Measurements from ENCODE around the gene CTSF. TPM values are rescaled to one million over a fixed set of nuclear protein-coding genes. Genes with fewer than 3 reads are reported as not detected.

CTSF gene
- total and polyA plus RNA-seq, 10 donors = 11.4 to 60.8 (median 31.0) TPM

DNA sequence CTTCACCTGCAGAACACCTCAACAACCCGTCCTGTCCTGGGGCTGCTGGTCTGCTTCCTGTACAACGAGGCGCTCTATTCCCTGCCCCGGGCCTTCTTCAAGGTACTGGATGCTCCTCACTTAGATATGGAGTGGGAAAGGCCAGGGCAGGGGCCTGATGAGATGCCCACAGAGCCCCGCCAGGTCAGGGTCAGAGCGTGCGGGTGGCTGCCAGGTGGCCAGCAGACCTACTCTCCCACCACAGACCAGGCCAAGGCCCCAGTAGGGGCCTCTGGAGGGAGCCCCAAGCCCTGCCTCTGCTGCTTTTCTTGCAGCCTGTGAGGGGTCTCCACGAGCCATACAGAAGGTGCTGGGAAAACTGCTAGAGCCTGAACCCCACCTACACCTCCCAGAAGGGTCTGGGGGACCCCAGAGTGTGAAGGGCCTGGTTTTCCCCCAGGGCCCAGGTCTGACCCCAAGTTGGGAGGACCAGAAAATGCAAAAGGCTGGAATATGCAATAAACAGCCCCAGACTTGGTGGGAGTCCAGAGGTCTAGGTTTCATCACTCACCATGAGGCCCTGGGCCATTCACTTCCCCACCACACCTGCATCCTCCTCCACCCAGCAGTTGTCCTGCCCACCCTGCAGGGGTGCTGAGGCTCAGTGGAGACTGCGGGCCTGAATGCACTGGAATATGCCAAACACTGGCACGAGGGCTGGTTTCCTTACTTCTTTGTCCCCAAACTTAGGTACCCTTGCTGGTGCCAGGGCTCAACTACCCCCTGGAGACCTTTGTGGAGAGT, 37.3 kb downstream of the CTSF start:
- intact Hi-C loops (cut with DNase I; ENCODE audit: low total_unique reads) = no loop called here
- no peak overlapping the region for H3K27ac ChIP-seq
- no peaks in the 10 kb centered on the region for H3K27me3 ChIP-seq (replicated peaks in 1 of 7)
- no peak overlapping the region for H3K4me3 ChIP-seq
- no peaks in the 10 kb centered on the region for H3K4me1 ChIP-seq
- TF ChIP-seq POLR2AphosphoS5 (IDR thresholded peaks at IDR 0.05) (peak in 1 of 3 donors; percentile 14), POLR2A (IDR thresholded peaks at IDR 0.05) (no peak)
- TF ChIP-seq, protein P1, sequence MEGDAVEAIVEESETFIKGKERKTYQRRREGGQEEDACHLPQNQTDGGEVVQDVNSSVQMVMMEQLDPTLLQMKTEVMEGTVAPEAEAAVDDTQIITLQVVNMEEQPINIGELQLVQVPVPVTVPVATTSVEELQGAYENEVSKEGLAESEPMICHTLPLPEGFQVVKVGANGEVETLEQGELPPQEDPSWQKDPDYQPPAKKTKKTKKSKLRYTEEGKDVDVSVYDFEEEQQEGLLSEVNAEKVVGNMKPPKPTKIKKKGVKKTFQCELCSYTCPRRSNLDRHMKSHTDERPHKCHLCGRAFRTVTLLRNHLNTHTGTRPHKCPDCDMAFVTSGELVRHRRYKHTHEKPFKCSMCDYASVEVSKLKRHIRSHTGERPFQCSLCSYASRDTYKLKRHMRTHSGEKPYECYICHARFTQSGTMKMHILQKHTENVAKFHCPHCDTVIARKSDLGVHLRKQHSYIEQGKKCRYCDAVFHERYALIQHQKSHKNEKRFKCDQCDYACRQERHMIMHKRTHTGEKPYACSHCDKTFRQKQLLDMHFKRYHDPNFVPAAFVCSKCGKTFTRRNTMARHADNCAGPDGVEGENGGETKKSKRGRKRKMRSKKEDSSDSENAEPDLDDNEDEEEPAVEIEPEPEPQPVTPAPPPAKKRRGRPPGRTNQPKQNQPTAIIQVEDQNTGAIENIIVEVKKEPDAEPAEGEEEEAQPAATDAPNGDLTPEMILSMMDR (IDR thresholded peaks at IDR 0.05 in 8 of 11, conservative IDR thresholded peaks at IDR 0.05 in 3 of 11) = no peak
- 84 to 96% (median 90%) methylated on average over 7 to 10 of the region's 10 CpGs for WGBS, 5 donors
- peaks cover 0 to 92% (median 26%) of the 10 kb centered on the region in 6 donors for H3K36me3 ChIP-seq
- DNase-seq = no peak
- no peaks in the 10 kb centered on the region for H3K9me3 ChIP-seq

DNA sequence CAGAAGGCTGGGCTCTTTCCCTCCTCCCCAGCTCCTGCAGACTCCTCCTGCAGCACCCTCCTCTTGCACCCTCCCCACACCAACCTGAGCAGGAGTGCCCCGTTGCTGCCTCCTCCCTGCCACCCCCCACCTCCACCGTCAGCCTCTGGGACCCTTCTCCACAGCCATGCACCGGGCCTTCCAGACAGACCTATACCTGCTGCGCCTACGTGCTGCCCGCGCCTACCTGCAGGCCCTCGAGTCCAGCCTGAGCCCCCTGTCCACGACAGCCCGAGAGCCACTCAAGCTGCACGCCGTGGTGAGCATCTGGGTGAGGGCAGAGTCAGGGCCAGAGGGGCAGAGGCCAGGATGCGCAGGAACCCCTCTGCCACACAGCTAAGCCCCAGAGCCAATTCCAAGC, 38.8 kb downstream of the CTSF start:
- Histone ChIP-seq H3K27ac (no peak overlapping the region), H3K4me3 (no peak overlapping the region), H3K4me1 (no peaks in the 10 kb centered on the region), H3K27me3 (replicated peaks in 1 of 7) (no peaks in the 10 kb centered on the region), H3K36me3 (peaks cover 0 to 83% (median 19%) of the 10 kb centered on the region in 6 donors), H3K9me3 (no peaks in the 10 kb centered on the region)
- WGBS, 5 donors = 86 to 96% (median 91%) methylated on average over 12 to 13 of the region's 13 CpGs
- intact Hi-C loops (cut with DNase I; ENCODE audit: low total_unique reads) = no loop called here
- TF ChIP-seq, protein P1 (IDR thresholded peaks at IDR 0.05 in 8 of 11, conservative IDR thresholded peaks at IDR 0.05 in 3 of 11) = no peak
- peak in 1 of 3 donors; percentile 46 for TF ChIP-seq POLR2AphosphoS5 (IDR thresholded peaks at IDR 0.05)
- no peak for DNase-seq

DNA sequence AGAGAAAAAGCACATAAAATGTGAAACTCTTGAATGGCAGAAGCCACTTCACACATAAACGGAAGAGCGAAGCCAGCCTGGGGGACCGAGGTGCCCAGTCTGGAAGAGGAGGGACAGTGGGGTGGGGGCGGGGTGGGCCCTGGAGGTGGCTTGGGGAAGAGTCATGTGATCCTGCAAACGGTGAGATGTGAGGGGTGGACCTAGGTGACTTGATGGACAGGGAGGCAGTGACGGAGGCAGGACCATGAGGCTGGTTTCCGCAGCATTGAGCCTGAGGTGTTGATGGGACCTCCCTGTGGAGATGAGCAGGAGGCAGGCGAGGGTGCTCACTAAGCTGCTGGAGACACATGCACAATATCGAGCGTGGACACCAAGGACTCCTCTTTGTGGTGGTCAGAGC, 39.3 kb downstream of the CTSF start:
- no peaks in the 10 kb centered on the region for H3K9me3 ChIP-seq
- H3K36me3 ChIP-seq = peaks cover 0 to 83% (median 19%) of the 10 kb centered on the region in 6 donors
- WGBS, 5 donors = 83 to 91% (median 84%) methylated on average over 10 of the region's 10 CpGs
- H3K27me3 ChIP-seq (replicated peaks in 1 of 7) = no peaks in the 10 kb centered on the region
- TF ChIP-seq POLR2AphosphoS5 (IDR thresholded peaks at IDR 0.05) = no peak
- TF ChIP-seq POLR2A (IDR thresholded peaks at IDR 0.05) = no peak
- TF ChIP-seq, protein P1 (IDR thresholded peaks at IDR 0.05 in 8 of 11, conservative IDR thresholded peaks at IDR 0.05 in 3 of 11) = no peak
- H3K4me1 ChIP-seq = no peaks in the 10 kb centered on the region
- DNase-seq = no peak
- H3K4me3 ChIP-seq = no peak overlapping the region
- no peak overlapping the region for H3K27ac ChIP-seq
- intact Hi-C loops (cut with DNase I; ENCODE audit: low total_unique reads) = no loop called here

DNA sequence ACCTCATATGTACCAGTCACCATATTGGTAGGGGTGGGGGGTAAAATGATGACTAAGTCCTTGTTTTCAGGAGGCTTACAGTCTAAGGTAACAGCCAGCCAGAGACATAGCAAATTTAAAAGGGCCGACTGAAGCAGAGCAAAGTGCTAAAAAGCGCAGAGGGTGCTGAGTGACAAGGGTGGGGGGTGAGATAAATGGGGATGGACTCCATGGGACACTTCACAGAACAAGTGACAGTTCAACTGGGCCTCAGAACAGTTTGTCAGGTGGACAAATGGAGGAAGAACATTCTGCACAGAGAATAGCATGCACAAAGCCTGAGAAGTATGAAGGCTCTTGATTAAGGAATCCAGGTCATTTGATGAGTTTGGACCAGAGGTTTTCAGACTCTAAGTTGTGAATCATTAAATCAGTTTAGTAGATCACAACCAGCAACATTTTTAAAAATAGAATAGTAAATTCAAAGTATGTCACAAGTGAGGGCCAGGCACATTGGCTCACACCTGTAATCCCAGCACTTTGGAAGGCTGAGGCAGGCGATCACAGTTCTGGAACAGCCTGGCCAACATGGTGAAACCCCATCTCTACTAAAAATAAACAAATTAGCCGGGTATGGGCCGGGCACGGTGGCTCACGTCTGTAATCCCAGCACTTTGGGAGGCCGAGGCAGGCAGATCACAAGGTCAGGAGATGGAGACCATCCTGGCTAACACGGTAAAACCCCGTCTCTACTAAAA, 43.9 kb downstream of the CTSF start:
- TF ChIP-seq POLR2A (IDR thresholded peaks at IDR 0.05) (no peak), POLR2AphosphoS5 (IDR thresholded peaks at IDR 0.05) (no peak)
- TF ChIP-seq, protein P1 (IDR thresholded peaks at IDR 0.05 in 8 of 11, conservative IDR thresholded peaks at IDR 0.05 in 3 of 11) = no peak
- 89 to 98% (median 95%) methylated on average over 10 of the region's 10 CpGs for WGBS, 5 donors
- H3K9me3 ChIP-seq = no peaks in the 10 kb centered on the region
- no peak overlapping the region for H3K27ac ChIP-seq
- no peaks in the 10 kb centered on the region for H3K4me1 ChIP-seq
- H3K27me3 ChIP-seq (replicated peaks in 1 of 7) = no peaks in the 10 kb centered on the region
- H3K4me3 ChIP-seq = no peak overlapping the region
- no peak for DNase-seq
- H3K36me3 ChIP-seq = peaks cover 2 to 86% (median 53%) of the 10 kb centered on the region in 6 donors
- intact Hi-C loops (cut with DNase I; ENCODE audit: low total_unique reads) = no loop called here
